NCI-H82 (cell line): ENCODE results near the gene ANKRD33.
A peak's percentile ranks its signal among the peaks of the same experiment; 100 is the strongest.

ENCODE experiments used
- DNase-seq: peaks from one replicate; lab custom pipeline; 2025; lab: John Stamatoyannopoulos, UW

Gene ANKRD33

DNA sequence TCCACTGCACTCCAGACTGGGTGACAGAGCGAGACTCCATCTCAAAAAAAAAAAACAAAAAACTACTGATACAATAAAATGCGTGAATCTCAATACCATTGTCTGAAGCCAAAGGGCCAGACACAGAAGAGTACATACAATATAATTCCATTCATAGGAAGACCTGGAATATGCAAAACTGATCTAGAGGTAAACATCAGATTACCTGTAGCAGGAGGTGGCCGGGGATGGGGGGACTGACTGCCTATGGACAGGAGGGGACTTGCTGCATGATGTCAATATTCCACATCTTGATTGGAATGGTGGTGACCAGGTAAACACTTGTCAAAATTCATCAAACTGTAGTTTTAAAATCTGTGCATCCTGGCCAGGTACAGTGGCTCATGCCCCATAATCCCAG, 26.9 kb upstream of the ANKRD33 start:
- DNase-seq = no peak

- DNase-seq = peak; percentile 42
These were observed 25.0 kb upstream of the ANKRD33 start for GRCh38 chr12:51862947-51863346.

GRCh38 chr12:51863363-51863932, 24.5 kb upstream of the ANKRD33 start:
- DNase-seq = peak; percentile 65

DNA sequence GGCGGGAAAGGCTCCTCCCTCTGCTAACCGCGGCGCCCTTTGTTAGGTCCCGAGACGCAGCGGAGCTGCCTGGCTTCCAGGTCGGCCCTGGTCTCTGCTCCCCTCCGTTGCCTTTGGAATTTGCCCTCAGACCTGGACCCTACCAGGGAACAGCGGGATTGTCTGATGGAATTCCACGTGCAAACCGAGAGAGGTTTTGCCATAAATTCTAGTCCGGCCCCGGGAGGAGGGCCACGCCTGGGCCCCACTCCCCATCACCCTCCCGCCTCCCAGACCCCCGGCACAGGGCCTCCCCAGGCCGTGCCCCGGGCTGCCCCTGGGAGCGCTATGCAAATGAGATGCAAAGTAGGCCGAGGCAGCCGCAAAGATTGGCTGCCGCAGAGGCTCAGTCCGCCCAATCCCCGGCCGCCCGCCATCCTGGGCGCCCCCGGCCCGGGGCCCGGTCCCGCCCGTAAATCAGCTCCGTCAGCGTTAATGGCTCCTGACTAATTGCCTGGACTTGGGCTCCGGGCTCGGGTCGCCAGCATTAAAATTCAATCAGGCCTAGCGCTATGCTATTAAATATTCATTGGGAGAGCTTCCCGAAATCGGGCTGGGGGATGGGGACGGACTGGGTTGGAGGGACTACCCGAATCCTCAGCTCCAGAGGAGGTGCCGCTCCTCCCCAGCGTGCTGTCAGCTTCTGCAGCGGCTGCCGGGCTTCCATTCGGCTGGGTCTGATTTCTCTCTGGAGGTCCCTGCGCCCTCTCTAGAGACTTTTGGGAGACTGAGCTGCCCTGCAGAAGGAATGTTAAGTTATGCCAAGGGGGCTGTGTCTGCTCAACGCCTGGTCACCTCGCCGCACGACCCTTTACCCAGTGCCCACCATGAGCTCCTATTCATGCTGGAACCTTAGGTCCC, 23.7 kb upstream of the ANKRD33 start:
- peak; percentile 97 for DNase-seq

DNA sequence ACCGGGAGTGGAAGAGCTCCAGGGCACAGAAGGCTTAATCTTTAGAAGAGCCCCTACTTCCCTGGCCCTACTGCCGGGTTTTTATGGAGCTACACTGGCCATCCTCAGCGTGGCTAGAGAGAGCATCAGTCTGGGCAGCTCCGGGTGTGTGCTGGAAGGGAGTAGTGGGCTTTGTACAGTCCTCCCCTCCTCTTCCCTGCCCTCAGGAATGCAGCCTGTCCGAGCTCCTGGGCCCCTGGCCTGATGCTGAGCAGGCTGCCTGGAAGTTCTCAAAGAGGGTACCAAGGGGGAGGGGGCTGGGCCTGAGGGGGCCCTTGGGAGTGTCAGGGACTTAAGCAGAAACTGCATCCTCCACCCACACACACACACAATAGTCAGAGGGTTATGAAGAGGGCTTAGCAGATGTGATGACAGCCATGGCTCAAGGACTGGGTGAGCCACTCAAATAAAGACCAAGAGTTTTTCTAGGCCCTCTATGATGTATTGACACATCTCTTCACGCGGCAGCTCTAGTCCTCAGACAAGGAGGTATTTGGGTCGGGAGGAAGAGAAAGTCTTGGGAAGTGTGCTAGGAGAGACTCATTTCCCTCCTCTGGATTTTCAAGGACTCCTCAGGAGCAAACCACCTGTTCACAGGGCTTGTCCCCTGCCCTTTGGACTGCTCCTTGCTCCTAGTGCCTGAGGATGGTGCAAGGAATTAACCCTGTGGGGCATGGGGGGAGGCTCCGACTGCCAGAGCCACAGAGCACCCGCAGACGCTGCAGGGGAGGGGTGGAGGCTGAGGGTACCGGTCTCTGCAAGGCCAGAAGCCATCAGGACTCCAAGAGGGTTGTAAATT, 22.9 kb upstream of the ANKRD33 start:
- DNase-seq = peak; percentile 80

DNA sequence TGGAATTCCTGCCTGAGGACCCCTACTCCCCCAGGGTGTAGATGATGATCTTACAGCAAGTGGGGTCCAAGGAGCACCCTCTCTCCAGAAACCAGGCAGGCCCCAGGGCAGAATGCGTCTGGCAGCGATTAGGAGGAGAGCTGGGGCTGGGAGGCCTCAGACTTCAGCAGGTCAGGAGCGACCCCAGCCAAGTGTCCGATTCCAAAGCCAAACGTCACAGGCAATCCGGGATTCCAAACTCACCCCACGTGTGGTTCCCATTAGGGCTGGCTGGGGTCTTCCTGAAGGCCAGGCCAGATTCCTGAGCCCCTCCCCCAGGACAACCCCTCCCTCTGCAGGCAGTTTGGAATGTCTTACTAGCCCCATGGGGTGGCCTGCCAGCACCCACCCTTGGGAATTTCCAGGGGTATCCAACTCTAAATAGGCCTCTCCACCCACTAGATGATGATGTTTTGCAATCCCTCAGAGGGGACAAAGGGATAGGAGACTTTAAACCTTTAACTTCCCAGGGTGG, 22.1 kb upstream of the ANKRD33 start:
- no peak for DNase-seq

DNA sequence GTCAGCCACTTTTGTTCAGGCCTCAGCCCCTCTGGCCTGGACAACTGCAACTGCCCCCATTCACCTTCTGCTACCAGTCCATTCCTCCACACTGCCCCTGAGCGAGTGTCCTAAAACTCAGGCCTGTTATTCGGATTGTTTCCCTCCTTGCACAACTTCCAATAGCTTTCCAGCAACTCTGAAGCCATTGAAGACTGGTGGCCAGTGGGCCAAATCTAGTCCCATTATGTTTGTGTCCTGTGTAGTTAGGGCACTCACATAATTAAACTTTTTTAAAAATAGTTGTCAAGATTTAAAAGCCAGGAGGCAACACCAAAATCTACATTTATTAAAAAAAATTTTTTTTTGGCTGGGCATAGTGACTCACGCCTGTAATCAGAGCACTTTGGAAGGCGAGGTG, 21.6 kb upstream of the ANKRD33 start:
- no peak for DNase-seq

- no peak for DNase-seq
These were observed 21.1 kb upstream of the ANKRD33 start for GRCh38 chr12:51866762-51867161.

DNA sequence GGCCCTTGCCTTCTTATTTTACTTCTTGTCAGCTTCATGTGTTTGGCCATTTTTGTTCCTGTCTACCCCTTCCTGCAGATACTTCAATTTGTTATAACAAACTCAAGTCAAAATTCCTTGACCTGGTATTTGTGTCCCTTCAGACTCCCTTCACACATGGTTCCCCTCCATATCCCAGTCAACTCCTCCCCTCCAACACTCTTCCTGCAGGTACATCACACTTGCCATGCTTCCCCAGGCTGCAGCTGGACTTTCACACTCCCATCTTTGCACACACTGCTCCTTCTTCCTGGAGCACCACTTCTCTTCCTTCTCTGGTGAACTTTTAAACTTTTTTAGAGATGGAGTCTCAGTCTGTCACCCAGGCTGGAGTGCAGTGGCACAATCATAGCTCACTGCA, 20.5 kb upstream of the ANKRD33 start:
- no peak for DNase-seq

- no peak for DNase-seq
These were observed 20.0 kb upstream of the ANKRD33 start for GRCh38 chr12:51867796-51868428.

DNA sequence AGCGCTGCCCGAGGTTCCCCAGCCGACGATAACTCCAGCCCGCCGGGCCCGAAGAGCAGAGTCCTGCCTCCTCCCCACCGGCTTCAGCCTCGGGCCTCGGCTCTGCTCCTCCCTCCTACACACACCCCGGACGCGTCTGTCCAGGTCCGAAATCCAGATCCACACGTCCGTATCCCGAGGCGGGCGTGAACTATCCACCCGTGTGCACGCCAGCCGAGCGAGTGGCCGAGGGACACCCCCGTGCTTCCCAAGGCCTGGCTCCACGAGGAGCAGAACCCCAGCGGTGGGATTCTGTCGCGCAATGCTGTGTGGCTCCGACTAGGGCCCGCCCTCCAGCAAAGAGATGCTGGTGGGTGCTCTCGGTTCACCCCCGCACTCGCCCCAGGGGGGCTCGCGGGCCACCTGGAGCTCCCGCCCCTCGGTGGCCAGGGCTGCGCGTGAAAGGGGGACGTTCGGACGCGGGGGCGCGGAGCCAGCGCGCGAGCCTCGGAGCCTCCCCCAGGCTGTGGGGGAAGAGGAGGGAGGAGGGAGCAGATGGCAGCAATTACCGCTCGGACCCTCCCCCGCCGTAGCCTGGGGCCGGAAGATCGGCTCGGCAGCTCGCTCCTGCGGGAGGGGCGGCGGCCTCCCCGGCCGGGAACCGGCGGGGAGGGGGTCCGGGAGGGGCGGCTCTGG, 18.9 kb upstream of the ANKRD33 start:
- peak; percentile 84 for DNase-seq

- DNase-seq = peak; percentile 46
These were observed 18.4 kb upstream of the ANKRD33 start for GRCh38 chr12:51869496-51869865.

DNA sequence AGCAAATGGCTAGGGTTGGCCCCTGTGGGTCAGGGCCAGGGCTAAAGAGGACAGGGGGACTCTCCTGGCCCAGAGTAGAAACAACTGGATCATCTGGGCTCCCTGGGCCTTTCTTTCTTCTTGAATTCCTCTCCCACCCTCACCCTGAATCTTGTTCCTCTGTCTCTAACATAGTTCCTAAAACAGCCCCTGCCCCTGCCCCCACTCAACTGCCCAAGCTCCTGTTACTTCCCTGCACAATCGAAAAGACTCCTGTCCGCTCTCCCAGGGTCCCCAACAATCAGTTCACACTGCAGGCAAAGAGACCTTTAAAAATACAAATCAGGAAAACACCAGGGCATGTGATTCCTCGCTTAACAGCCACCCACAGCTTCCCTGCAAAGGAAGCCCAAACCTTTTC, 18.0 kb upstream of the ANKRD33 start:
- no peak for DNase-seq

DNA sequence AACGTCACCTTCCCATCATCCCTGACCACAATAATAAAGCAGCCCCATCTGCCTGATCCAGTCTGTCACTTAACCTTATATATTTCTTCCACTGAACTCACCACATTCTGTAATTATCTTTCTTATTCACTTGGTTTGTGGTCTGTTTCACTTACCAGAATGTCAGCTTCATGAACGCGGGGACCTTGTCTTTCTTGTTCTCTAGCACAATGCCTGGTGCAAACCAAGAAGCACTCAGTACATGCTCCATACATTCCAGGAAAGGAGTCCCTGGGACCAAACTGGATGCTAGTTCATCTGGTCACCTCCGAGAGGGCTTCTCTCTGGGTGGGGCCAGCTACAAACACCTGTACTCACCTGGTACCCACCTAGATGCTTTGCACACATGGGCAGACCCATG, 17.4 kb upstream of the ANKRD33 start:
- no peak for DNase-seq

- DNase-seq = peak; percentile 52
These were observed 16.8 kb upstream of the ANKRD33 start for GRCh38 chr12:51871126-51871525.

- peak; percentile 96 for DNase-seq
These were observed 15.8 kb upstream of the ANKRD33 start for GRCh38 chr12:51871918-51872688.

GRCh38 chr12:51872689-51872981, 15.3 kb upstream of the ANKRD33 start:
- no peak for DNase-seq

GRCh38 chr12:51873251-51873994, 14.5 kb upstream of the ANKRD33 start:
- DNase-seq = no peak

DNA sequence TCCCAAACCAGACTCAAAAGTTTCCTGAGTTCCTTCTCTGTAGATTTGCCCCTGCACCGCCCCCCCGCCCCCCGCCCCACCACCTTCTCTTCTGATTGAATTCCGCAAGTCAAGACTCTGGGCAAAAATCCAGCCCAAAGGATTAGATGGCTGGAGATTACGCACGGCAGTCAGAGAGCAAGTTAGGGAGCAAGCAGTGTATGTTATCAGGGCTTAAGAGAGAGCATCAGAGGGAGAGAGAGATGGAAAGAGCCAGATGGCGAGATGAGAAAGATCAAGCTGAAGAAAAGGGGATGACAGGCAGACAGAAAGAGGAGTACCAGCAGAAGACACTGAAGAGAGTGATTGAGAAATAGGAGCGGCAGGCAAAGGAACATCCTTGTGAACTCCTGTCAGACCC, 13.9 kb upstream of the ANKRD33 start:
- peak; percentile 99 for DNase-seq

- DNase-seq = no peak
These were observed 13.4 kb upstream of the ANKRD33 start for GRCh38 chr12:51874486-51874885.
